Subcutaneous adipose tissue (tissue), 4 donors: ENCODE measurements around the gene RNFT2. TPM values are rescaled to one million over a fixed set of nuclear protein-coding genes. Genes with fewer than 3 reads are reported as not detected.

Source experiments
- total RNA-seq, 4 donors: library from RNA; depleted of rRNA; stranded (reverse); fragments of >200 nt; gene quantifications; one replicate each; pipeline ENCODE4 v1.1.0, GENCODE V29; 2016
- TF ChIP-seq, protein P1 (sequence below): fragments of 450-650 bp; IDR thresholded peaks from one replicate; pipeline ENCODE4 v1.5.1; 2016; ENCODE audit warnings: low read depth, mild to moderate bottlenecking, control low read depth, antibody characterized with exemption, moderate library complexity

Gene RNFT2
- total RNA-seq, 4 donors from 2014 or later: 0.49 to 2.6 (median 1.2) TPM

DNA sequence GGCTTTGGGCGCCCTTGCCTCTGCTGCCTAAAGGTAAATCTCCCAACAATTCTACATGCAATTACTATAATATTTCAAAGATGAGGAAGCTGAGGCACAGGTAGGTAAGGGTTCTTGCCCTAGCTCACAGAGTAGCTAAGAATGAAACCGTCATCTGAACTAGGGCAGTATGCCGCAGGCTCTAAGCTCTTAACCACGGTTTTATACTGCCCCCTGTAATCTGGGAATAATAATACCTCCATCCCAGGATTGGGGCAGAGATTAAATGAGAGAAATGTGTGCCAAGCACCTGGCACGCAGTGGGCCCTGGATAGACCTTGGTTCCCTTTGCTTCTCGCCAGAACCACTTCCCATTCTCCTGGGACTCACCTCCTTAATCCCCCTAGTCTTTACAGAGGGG lies 144.6 kb downstream of the RNFT2 start:
- TF ChIP-seq, protein P1, sequence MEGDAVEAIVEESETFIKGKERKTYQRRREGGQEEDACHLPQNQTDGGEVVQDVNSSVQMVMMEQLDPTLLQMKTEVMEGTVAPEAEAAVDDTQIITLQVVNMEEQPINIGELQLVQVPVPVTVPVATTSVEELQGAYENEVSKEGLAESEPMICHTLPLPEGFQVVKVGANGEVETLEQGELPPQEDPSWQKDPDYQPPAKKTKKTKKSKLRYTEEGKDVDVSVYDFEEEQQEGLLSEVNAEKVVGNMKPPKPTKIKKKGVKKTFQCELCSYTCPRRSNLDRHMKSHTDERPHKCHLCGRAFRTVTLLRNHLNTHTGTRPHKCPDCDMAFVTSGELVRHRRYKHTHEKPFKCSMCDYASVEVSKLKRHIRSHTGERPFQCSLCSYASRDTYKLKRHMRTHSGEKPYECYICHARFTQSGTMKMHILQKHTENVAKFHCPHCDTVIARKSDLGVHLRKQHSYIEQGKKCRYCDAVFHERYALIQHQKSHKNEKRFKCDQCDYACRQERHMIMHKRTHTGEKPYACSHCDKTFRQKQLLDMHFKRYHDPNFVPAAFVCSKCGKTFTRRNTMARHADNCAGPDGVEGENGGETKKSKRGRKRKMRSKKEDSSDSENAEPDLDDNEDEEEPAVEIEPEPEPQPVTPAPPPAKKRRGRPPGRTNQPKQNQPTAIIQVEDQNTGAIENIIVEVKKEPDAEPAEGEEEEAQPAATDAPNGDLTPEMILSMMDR: no peak

DNA sequence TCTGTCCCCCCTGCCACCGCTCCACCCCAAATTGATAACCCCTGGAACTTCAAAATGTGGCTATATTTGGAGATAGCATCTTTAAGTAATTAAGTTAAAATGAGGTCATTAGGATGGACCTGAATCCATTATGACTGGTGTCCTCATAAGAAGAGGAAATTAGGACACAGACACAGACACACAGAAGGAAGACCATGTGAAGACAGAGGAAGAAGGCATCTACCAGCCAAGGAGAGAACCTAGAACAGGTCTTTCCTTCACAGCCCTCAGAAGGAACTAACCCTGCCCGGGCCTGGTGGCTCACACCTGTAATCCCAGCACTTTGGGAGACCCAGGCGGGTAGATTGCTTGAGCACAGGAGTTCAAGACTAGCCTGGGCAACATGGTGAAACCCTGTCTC lies 146.8 kb downstream of the RNFT2 start:
- TF ChIP-seq, protein P1: no peak

DNA sequence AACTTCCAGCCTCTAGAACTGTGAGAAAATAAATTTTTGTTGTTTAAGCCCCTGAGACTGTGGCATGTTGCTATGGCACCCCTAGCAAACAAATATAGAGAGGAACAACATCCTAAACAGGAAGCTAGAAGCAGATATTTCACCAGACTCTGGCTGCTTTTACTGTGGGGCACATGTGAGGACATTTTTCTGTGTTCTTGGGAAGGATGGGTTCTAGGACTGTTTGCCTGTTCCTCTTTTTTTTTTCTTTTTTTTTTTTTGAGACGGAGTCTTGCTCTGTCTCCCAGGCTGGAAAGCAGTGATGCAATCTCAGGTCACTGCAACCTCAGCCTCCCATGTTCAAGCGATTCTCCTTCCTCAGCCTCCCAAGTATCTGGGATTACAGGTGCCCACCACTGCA lies 147.4 kb downstream of the RNFT2 start:
- TF ChIP-seq, protein P1: no peak

DNA sequence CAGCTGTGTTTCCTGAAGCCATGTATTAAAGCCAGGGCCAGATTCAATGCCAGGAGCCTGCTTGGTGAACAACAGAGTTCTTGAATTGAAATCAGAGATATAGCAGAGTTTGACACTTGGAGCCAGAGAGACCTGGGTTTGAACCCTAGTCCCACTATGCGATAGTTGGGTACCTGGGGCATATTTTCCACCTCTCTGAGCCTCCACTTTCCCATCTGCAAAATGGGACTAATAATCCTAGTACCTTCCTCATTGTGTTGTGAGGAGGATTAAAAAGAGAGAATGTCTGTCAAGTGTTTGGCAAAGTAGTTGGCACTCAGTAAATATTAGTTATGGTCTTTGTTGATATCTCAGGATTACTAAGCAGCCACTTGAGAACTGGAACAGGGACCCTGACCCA lies 149.1 kb downstream of the RNFT2 start:
- TF ChIP-seq, protein P1: no peak

DNA sequence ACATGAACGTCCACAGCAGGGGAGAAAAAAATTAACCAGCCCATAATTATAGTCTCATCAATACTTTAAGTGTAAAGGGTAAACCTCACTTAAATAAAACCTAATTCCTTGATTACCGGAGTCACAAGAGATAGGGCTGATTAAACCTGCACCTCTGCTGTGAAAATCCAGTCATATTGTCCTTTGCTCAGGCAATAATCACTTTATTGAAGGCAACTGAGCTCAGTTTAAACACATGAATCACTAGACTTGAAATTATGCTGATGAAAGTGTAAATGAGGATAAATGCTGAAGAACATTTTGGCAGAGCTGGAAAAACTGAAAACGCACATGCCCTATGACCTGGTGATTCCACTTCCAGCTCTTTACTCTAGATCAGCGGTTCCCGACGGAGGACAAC lies 149.8 kb downstream of the RNFT2 start:
- TF ChIP-seq, protein P1: no peak

DNA sequence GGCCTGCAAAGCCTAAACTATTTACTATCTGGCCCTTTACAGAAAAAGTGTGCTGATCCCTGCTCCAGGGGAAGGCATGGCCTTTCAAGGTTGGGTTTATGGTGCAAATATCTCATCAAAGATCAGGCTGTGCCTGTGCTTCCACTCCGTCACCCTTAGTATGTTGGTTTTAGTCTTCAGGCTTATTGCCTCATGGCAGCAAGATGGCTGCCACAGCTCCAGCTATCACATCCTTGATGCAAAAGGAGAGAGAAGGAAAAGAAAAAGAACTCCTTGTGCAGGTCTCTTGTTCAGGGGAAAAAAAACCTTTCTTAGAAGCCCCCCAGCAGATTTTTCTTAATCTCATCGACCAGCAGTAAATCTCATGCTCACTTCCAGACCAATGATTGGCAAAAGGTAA lies 152.2 kb downstream of the RNFT2 start:
- TF ChIP-seq, protein P1: no peak

DNA sequence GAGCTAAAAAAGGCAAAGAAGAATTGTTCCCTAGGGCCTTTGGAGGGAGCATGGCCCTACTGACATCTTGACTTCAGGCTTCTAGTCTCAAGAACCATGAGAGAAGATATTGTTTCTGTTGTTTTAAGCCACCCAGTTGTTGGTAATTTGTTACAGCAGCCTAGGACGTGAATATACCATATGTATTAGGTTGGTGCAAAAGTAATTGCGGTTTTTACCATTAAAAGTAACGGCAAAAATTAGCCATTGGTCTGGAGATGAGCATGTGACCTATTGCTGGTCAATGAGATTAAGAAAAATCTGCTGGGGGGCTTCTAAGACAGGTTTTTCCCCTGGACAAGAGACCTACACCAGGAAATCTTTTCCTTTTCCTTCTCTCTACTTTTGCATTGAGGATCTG lies 152.9 kb downstream of the RNFT2 start:
- TF ChIP-seq, protein P1: no peak
